ENCODE measurements around the gene FAM168A.

The FAM168A gene

GRCh38 chr11:73360743-73361369 lies 237.1 kb downstream of the FAM168A start:
- no peak for DNase-seq

GRCh38 chr11:73359930-73360742 lies 237.8 kb downstream of the FAM168A start:
- DNase-seq = peak; percentile 73

- no peak for DNase-seq
These were observed 238.6 kb downstream of the FAM168A start for GRCh38 chr11:73359341-73359740.

GRCh38 chr11:73358071-73358470 lies 239.8 kb downstream of the FAM168A start:
- DNase-seq = no peak

- peak; percentile 87 for DNase-seq
These were observed 240.7 kb downstream of the FAM168A start for GRCh38 chr11:73356979-73357860.

- DNase-seq = no peak
These were observed 242.8 kb downstream of the FAM168A start for GRCh38 chr11:73355109-73355508.

- DNase-seq = no peak
These were observed 244.5 kb downstream of the FAM168A start for GRCh38 chr11:73353422-73353821.

- peak; percentile 51 for DNase-seq
These were observed 246.8 kb downstream of the FAM168A start for GRCh38 chr11:73350908-73351636.

Measured in NCI-H446 treated with DMSO at 0.1 percent for 48 hours (cell line).